GM19035 (cell line): ENCODE results near the gene PLA2G6.

Experiments
- ATAC-seq: cut with Tn5 transposase; IDR thresholded peaks from one replicate; pipeline ENCODE4 v1.9.1; 2021; ENCODE audit not compliant: unreplicated experiment

The PLA2G6 gene

DNA sequence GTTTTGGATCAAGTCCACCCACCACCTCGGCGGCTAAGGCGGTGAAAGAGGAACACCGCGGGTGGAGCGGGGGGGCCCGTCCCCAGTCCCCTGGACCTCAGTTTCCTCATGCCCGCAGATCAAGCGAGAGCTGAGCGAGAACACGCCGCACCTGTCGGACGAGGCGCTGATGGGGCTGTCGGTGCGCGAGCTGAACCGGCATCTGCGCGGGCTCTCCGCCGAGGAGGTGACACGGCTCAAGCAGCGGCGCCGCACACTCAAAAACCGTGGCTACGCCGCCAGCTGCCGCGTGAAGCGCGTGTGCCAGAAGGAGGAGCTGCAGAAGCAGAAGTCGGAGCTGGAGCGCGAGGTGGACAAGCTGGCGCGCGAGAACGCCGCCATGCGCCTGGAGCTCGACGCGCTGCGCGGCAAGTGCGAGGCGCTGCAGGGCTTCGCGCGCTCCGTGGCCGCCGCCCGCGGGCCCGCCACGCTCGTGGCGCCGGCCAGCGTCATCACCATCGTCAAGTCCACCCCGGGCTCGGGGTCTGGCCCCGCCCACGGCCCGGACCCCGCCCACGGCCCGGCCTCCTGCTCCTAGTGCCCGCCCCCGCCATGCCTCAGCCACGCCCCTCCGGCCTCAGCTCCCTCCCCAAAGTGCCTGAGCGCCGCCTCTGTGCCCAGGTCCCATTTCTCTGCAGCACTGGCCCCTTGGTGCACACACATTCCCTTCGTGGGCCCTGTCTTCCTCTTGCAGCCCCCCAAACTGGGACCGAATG, 32.8 kb upstream of the PLA2G6 start:
- ATAC-seq, result peak; percentile 69

GRCh38 chr22:38213990-38214301, 32.3 kb upstream of the PLA2G6 start:
- ATAC-seq, result no peak

DNA sequence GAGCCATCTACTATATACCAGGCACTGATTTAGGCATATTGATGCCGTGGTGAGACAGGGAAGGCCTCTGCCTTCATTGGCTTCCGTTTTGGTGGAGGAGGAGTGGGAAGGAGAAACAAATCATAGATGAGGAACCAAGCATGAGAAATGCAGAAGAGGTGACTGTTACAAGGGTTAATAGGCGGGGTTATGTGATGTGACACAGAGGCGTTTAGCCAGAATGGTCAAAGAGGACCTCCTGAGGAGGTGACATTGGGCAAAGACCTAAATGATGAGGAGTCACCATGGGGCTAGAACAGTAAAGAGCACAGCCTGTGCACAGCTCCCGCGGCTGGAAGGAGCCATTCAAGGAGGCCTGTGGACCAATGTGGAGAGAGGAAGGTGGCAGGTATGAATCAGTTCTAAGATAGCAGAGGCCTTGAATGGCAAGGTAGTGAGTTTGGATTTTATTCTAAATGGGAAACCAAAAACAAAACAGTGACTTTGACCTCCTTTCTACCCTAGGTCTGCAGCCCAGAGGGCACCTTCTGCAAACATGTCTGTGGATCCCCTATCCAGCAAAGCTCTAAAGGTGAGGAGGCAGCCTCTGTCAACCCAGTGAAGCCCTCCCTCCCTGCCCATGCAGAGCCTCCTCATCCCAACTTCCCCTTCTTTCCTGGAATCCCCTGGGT, 31.8 kb upstream of the PLA2G6 start:
- ATAC-seq, result no peak

GRCh38 chr22:38212442-38212841, 30.8 kb upstream of the PLA2G6 start:
- no peak for ATAC-seq

DNA sequence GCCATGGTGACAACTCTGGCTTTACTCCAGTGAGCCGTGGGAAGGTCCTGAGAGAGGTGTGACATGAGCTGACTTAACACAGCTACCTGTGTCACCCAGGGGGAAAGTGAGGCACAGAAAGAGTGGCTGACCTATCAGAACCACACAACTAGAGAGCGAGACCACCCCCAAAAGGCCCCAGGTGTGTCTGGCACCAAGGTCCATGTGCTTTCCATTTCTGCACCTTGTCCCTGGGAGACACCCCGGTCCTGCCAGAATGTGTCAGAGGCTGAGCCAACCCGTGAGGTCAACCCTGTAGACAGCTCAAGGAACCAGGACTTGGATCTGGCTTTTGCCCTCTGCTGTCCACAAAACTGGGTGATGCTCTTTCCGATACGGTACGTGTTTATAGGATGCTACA, 29.9 kb upstream of the PLA2G6 start:
- ATAC-seq, result no peak

- ATAC-seq, result no peak
Observed at GRCh38 chr22:38208551-38208968, 26.9 kb upstream of the PLA2G6 start.

DNA sequence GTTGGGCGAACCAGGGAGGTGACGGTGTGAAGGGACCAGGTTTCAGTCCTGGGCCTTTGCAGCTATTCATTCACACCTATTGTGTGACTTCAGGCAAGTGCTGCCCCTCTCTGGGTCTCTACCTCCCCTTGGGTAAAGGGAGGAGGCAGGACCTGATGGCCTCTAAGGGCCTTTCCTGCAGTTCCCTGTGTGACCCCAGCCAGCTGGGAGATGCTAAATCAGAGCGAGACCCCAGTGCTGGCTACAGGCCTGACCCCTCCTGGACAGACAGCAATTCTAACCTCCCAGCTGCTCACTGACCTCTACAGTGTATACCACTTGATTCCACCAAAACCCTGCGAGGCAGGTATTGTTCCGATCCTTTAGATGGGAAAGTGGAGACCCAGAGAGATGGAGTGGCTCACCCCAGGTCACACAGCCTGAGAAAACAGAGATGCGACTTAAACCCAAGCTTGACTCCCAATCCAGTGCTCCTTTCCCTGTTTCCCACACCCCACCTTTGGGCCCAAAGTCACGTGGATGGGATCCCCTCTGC, 26.3 kb upstream of the PLA2G6 start:
- ATAC-seq, result no peak

DNA sequence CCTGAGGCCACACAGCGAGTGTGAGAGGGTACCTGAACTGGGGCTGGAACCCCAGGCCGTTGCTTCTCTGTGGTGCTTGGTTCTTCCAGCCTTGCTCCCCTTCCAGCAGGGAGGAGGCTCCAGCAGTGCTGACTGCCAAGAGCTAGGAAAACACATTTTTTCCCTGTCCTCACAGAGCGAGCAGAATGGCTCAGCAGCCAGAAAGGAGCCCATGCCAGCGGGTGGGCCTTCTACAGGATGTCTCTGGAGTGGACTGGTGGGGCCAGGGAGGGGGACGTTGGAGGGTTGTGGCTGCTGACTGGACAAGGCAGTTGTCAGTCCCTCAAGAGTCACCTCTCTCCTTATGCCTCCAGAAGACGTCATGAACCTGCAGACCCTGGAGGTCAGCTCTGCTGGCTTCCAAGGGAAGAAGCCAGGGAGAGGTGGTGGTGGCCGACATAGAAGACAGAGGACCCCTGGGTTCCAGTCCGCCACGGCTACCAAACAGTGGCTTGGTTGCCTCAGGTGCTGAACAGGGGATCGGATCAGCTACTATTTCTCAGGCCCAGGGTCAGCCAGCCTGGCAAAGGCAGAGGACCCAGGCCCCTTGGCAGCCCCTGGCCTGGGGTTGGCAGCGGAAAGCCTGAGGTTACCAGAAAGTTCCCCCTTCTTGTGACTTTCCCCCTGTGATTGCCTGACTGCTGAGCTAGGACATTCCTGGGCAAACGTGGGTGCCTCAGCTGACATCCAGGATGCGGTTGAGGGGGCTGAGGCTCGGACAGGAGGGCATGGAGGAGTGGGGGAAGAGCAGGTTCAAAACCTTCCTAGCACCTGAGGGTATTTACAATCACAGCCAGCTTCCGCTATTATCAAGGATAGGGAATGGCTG, 23.9 kb upstream of the PLA2G6 start:
- ATAC-seq, result no peak

GRCh38 chr22:38204784-38205183, 23.2 kb upstream of the PLA2G6 start:
- no peak for ATAC-seq

- no peak for ATAC-seq
Observed at GRCh38 chr22:38203855-38204514, 22.4 kb upstream of the PLA2G6 start.

DNA sequence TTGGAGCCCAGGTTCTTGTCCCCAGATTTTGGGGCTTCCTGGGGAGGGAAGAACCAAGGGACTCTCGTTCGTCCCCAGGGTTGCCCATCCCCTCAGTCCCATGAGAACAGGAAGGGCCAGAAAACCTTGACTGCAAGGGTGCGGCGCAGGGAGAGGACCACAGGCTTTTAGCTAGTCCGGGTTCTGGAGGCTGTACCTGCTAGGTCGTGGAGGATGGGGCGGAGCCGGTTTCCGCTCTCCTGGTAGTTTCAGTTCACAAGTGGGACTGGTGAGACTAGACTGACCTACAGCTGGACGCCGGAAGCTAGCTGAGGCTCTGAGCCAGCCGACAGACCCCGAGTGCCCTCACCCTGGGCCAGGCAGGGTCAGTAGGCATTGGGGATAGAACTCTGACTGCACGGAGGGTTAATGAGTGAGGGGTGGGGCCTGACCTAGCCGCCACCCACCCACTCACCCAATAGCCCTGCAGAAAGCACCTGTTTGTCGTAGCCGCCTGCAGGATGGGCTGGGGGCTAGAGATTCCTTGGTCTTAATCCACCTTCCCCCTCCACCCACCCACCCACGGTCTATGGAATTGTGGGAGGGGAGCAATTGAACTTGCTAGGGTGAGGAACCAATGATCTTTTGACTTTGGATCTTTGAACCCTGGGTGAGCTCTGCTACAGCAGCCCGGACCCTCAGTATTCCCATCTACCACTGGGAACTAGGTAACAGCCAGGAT, 21.6 kb upstream of the PLA2G6 start:
- no peak for ATAC-seq

- ATAC-seq, result peak; percentile 32
Observed at GRCh38 chr22:38202437-38203089, 20.9 kb upstream of the PLA2G6 start.

GRCh38 chr22:38201711-38202436, 20.2 kb upstream of the PLA2G6 start, which contains the start of gene MAFF:
MAFF (plus strand) TSS chr22:38201994; CDS start chr22:38213854, 11,860 bp downstream.
- peak; percentile 59 for ATAC-seq

DNA sequence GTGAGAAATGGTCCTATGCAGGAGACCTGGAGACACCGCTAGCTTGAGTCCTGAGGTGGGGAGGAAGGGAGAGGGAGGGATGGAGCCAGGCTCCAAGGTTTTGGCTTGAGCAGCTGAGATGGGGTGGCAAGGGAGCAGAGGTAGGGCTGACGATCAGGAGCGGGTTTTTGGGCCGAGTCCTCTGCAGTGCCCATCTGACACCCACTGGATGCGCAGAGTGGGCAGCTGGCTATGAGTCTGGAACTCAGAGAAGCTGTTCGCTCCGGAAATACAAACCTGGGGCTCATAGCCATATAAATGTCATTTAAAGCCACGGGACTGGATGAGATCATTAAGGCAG, 19.7 kb upstream of the PLA2G6 start:
- no peak for ATAC-seq

DNA sequence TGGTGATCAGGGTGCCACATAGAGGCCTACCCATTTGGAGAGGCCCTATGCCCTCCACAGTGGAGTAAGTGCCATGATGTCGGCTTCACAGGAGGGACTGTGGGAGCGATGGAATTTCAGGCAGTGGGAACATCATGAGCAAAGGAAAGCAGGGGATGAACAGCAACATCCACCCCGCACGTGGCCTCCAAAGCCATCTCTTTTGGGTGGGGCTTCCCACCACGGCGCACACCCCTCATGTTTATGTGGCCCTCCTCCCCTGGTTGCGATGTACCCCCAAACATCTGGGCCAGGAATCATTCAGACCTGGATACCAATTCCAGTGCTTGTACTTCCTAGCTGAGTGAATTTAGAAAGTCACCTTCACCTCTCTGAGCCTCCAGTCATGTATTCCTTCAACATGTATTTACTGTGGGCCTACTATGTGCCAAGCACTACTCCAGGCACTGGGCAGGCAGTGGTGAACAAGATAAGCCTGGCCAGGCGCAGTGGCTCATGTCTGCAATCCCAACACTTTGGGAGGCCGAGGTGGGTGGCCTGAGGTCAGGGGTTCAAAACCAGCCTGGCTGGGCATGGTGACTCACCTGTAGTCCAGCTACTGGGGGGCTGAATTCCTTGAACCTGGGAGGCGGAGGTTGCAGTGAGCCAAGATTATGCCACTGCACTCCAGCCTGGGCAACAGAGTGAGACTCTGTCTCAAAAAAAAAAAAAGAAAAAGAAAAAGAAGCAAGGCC, 18.4 kb upstream of the PLA2G6 start:
- ATAC-seq, result no peak

DNA sequence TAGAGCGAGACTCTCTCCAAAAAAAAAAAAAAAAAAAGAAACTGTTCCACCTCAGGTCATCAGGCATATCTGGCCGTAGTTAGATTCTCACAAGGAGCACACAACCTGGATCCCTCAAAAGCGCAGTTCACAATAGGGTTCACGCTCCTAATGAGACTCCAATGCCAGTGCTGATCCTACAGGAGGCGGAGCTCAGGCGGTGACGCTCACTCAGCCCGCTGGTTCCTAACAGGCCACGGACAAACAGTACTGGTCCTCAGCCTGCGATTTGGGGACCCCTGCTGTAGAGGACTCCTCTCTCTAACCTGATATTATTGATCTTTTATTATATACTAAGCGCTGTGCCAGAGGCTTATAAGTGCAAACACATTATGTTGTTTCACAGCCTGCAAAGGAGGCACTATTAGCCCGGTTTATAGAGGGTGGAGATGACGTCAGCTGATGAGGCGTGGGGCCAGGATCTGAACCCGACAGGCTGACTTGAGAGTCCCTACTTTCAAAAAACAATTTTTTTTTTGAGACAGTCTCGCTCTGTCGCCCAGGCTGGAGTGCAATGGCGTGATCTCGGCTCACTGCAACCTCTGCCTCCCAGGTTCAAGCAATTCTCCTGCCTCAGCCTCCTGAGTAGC, 15.3 kb upstream of the PLA2G6 start:
- no peak for ATAC-seq

GRCh38 chr22:38193580-38193979, 11.9 kb upstream of the PLA2G6 start:
- no peak for ATAC-seq

DNA sequence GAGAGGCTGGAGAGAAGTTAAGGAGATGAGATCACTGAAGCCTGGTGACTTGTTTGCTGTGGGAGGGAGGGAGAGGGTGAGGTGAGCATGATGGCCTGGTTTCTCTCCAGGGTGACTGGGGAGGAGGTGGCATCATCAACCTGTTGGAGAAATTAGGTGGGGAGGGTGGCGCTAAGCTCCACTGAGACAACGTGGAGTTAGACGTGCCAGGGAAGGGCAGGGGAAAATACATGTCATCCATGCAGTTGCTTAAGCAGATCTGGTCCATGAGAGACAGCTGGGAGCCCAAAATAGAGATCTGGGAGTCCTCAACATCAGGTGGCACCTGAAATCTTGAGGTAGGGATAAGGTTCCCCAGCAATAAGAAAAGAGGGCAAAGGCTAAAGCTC, 10.8 kb upstream of the PLA2G6 start:
- ATAC-seq, result no peak
